Hepatocyte (in vitro differentiated cells): ENCODE data around the gene SLC43A1.

Source experiments
- CTCF ChIP-seq: fragments of 200-600 bp; sonication (generic); IDR thresholded peaks from 2 replicates; pipeline ENCODE4 v1.5.1; 2016; ENCODE audit warnings: antibody characterized with exemption, mild to moderate bottlenecking; ENCODE audit not compliant: poor library complexity
- EZH2 ChIP-seq: fragments of 200-600 bp; sonication (generic); IDR thresholded peaks from 2 replicates; pipeline ENCODE4 v1.6.1; 2016; ENCODE audit warnings: antibody characterized with exemption, mild to moderate bottlenecking, borderline replicate concordance

- TF ChIP-seq CTCF (no peak), EZH2 (no peak)
Measured at GRCh38 chr11:57498540-57498939, 17.0 kb downstream of the SLC43A1 start.
